HepG2 (cell line): ENCODE data around the gene SWSAP1.

Source experiments
- ATF7 ChIP-seq, 2 experiments: fragments of 450-650 bp in 1 of 2; sonication (generic) in 1 of 2; formaldehyde crosslinking in 1 of 2; IDR thresholded peaks; 2 replicates each; pipeline versions ENCODE4 v1.4.0 to v1.6.1; 2016 to 2020; ENCODE audit warnings: antibody characterized with exemption in 1 of 2, mild to moderate bottlenecking in 1 of 2, missing genetic modification reagents in 1 of 2
- CREM ChIP-seq, 2 experiments: sonication (generic) in 1 of 2; formaldehyde crosslinking in 1 of 2; IDR thresholded peaks; 2 replicates each; pipeline versions ENCODE4 v1.4.0 to v1.6.1; 2016 to 2020; ENCODE audit warnings: antibody characterized with exemption in 1 of 2, mild to moderate bottlenecking in 1 of 2, missing genetic modification reagents in 1 of 2
- EZH2 ChIP-seq: conservative IDR thresholded peaks from 2 replicates; pipeline ENCODE4 v1.6.1; 2012; ENCODE audit warnings: mild to moderate bottlenecking, low read depth, low read length, moderate library complexity
- GTF2F1 ChIP-seq: fragments of 150-350 bp; IDR thresholded peaks from 2 replicates; pipeline ENCODE4 v1.6.1; 2014; ENCODE audit warnings: low read length
- RAD21 ChIP-seq: fragments of 450-650 bp; formaldehyde crosslinking; IDR thresholded peaks from 2 replicates; pipeline ENCODE4 v1.5.0; 2020; ENCODE audit warnings: mild to moderate bottlenecking
- ZBTB38 ChIP-seq: sonication (generic); formaldehyde crosslinking; IDR thresholded peaks from 2 replicates; pipeline ENCODE4 v1.5.1; 2020; ENCODE audit warnings: mild to moderate bottlenecking, missing genetic modification reagents
- ZFX ChIP-seq: sonication (generic); formaldehyde crosslinking; IDR thresholded peaks from 2 replicates; pipeline ENCODE4 v1.4.0; 2020; ENCODE audit warnings: mild to moderate bottlenecking, low read depth, missing genetic modification reagents, moderate library complexity
- ZNF160 ChIP-seq: sonication (generic); formaldehyde crosslinking; IDR thresholded peaks from 2 replicates; pipeline ENCODE4 v1.8.0; 2022; ENCODE audit warnings: mild to moderate bottlenecking, inconsistent platforms, missing genetic modification reagents
- ZNF354B ChIP-seq: sonication (generic); formaldehyde crosslinking; IDR thresholded peaks from 2 replicates; pipeline ENCODE4 v1.8.0; 2022; ENCODE audit warnings: mild to moderate bottlenecking, missing genetic modification reagents
- ZNF446 ChIP-seq: sonication (generic); formaldehyde crosslinking; IDR thresholded peaks from 2 replicates; pipeline ENCODE4 v1.5.0; 2020; ENCODE audit warnings: mild to moderate bottlenecking, missing genetic modification reagents
- ZNF510 ChIP-seq: sonication (generic); formaldehyde crosslinking; IDR thresholded peaks from 2 replicates; pipeline ENCODE4 v1.4.0; 2020; ENCODE audit warnings: low read depth, mild to moderate bottlenecking, missing genetic modification reagents
- ZNF550 ChIP-seq: sonication (generic); formaldehyde crosslinking; IDR thresholded peaks from 2 replicates; pipeline ENCODE4 v1.4.0; 2020; ENCODE audit warnings: mild to moderate bottlenecking, missing genetic modification reagents, borderline replicate concordance

GRCh38 chr19:11359421-11359820, 15.0 kb upstream of the SWSAP1 start:
- TF ChIP-seq ZFX (CRISPR knock-in tag) (no peak), EZH2 (no peak), GTF2F1 (no peak), ZBTB38 (no peak), ZNF354B (CRISPR knock-in tag) (no peak), ZNF510 (no peak), ATF7 (IDR thresholded peaks at IDR 0.05) (no peak), ATF7 (CRISPR knock-in tag; IDR thresholded peaks at IDR 0.05) (no peak), ZNF160 (CRISPR knock-in tag) (no peak), ZNF446 (no peak), CREM (IDR thresholded peaks at IDR 0.05) (no peak), CREM (CRISPR knock-in tag; IDR thresholded peaks at IDR 0.05) (no peak), ZNF550 (CRISPR knock-in tag) (no peak), RAD21 (CRISPR knock-in tag) (no peak)
